HEK293 (cell line): ENCODE data around the gene CCNI.

Source experiments
- CTCF ChIA-PET: fragments of 350-600 bp; formaldehyde crosslinking; extraction: SDS; loops from one replicate; lab custom pipeline; 2021; ENCODE audit warnings: antibody characterized with exemption; lab: Yijun Ruan, JAX
- POLR2A ChIA-PET: fragments of 300-600 bp; formaldehyde crosslinking; extraction: SDS; loops from one replicate; lab custom pipeline; 2020; ENCODE audit warnings: antibody characterized with exemption, inconsistent platforms; lab: Yijun Ruan, JAX
- H3K27ac ChIP-seq: fragments of 200-500 bp; sonication (Bioruptor generic); 2 replicates; pipeline ENCODE4 v1.5.1; 2014; ENCODE audit warnings: low read depth, low read length, control low read depth, inconsistent platforms; ENCODE audit errors: extremely low read depth
- H3K36me3 ChIP-seq, 2 experiments: fragments of 200-500 bp in 1 of 2; sonication (Bioruptor generic) in 1 of 2; 1 replicate in 1 of 2; 2 replicates in 1 of 2; pipeline ENCODE4 v1.5.1; 2014 to 2017; ENCODE audit warnings: inconsistent platforms in 2 of 2, low read length in 2 of 2; ENCODE audit not compliant: control insufficient read depth in 2 of 2, insufficient read depth in 1 of 2
- H3K4me1 ChIP-seq: fragments of 200-500 bp; sonication (Bioruptor generic); 2 replicates; pipeline ENCODE4 v1.5.1; 2014; ENCODE audit warnings: mild to moderate bottlenecking, low read length, inconsistent platforms; ENCODE audit not compliant: control insufficient read depth, insufficient read depth
- H3K4me3 ChIP-seq: 2 replicates; pipeline ENCODE4 v1.5.1; 2011; ENCODE audit warnings: low read depth, mild to moderate bottlenecking, control low read depth, low read length, moderate library complexity
- H3K9me3 ChIP-seq: fragments of 200-500 bp; sonication (Bioruptor generic); 2 replicates; pipeline ENCODE4 v1.5.1; 2014; ENCODE audit warnings: low read depth, low read length, inconsistent platforms; ENCODE audit not compliant: control insufficient read depth, insufficient read depth
- BCL11B ChIP-seq: fragments of 450-650 bp; formaldehyde crosslinking; IDR thresholded peaks from 2 replicates; pipeline ENCODE4 v1.5.1; 2016; ENCODE audit warnings: low read depth, missing biosample characterization, missing genetic modification characterization
- GFI1B ChIP-seq: fragments of 450-650 bp; formaldehyde crosslinking; IDR thresholded peaks from 2 replicates; pipeline ENCODE4 v1.5.1; 2016; ENCODE audit warnings: missing biosample characterization, missing genetic modification characterization
- KLF9 ChIP-seq: fragments of 450-650 bp; formaldehyde crosslinking; IDR thresholded peaks from 2 replicates; pipeline ENCODE4 v1.5.1; 2016; ENCODE audit warnings: missing biosample characterization, missing genetic modification characterization, low read depth
- PATZ1 ChIP-seq: fragments of 450-650 bp; formaldehyde crosslinking; IDR thresholded peaks from 2 replicates; pipeline ENCODE4 v1.5.1; 2016; ENCODE audit warnings: missing biosample characterization, missing genetic modification characterization
- REST ChIP-seq: fragments of 450-650 bp; formaldehyde crosslinking; IDR thresholded peaks from 2 replicates; pipeline ENCODE4 v1.5.1; 2016; ENCODE audit warnings: missing biosample characterization, missing genetic modification characterization
- SCRT1 ChIP-seq: fragments of 450-650 bp; formaldehyde crosslinking; IDR thresholded peaks from 2 replicates; pipeline ENCODE4 v1.5.1; 2016; ENCODE audit warnings: missing biosample characterization, missing genetic modification characterization, borderline replicate concordance
- SCRT2 ChIP-seq: fragments of 450-650 bp; formaldehyde crosslinking; IDR thresholded peaks from 2 replicates; pipeline ENCODE4 v1.5.1; 2016; ENCODE audit warnings: missing biosample characterization, missing genetic modification characterization
- YY2 ChIP-seq: fragments of 450-650 bp; formaldehyde crosslinking; IDR thresholded peaks from 2 replicates; pipeline ENCODE4 v1.5.1; 2016; ENCODE audit warnings: missing biosample characterization, missing genetic modification characterization
- ZFHX2 ChIP-seq: fragments of 450-650 bp; formaldehyde crosslinking; conservative IDR thresholded peaks from 2 replicates; pipeline ENCODE4 v1.5.1; 2016; ENCODE audit warnings: missing biosample characterization, missing genetic modification characterization
- ZNF10 ChIP-seq: fragments of 450-650 bp; formaldehyde crosslinking; IDR thresholded peaks from 2 replicates; pipeline ENCODE4 v1.5.1; 2017; ENCODE audit warnings: missing biosample characterization, missing genetic modification characterization
- ZNF157 ChIP-seq: fragments of 450-650 bp; formaldehyde crosslinking; IDR thresholded peaks from 2 replicates; pipeline ENCODE4 v1.5.1; 2016; ENCODE audit warnings: missing biosample characterization, missing genetic modification characterization
- ZNF16 ChIP-seq: fragments of 450-650 bp; formaldehyde crosslinking; IDR thresholded peaks from 2 replicates; pipeline ENCODE4 v1.5.1; 2016; ENCODE audit warnings: low read depth, missing biosample characterization, missing genetic modification characterization
- ZNF175 ChIP-seq: fragments of 450-650 bp; formaldehyde crosslinking; IDR thresholded peaks from 2 replicates; pipeline ENCODE4 v1.5.1; 2016; ENCODE audit warnings: missing biosample characterization, missing genetic modification characterization
- ZNF23 ChIP-seq: fragments of 450-650 bp; formaldehyde crosslinking; IDR thresholded peaks from 2 replicates; pipeline ENCODE4 v1.5.1; 2016; ENCODE audit warnings: missing biosample characterization, missing genetic modification characterization, borderline replicate concordance
- ZNF24 ChIP-seq: fragments of 450-650 bp; formaldehyde crosslinking; IDR thresholded peaks from 2 replicates; pipeline ENCODE4 v1.5.1; 2016; ENCODE audit warnings: missing biosample characterization, missing genetic modification characterization
- ZNF354C ChIP-seq: fragments of 450-650 bp; formaldehyde crosslinking; IDR thresholded peaks from 2 replicates; pipeline ENCODE4 v1.5.1; 2016; ENCODE audit warnings: missing biosample characterization, missing genetic modification characterization, low read depth, borderline replicate concordance
- ZNF362 ChIP-seq: fragments of 450-650 bp; formaldehyde crosslinking; IDR thresholded peaks from 2 replicates; pipeline ENCODE4 v1.5.1; 2016; ENCODE audit warnings: missing biosample characterization, missing genetic modification characterization
- ZNF394 ChIP-seq: fragments of 450-650 bp; formaldehyde crosslinking; IDR thresholded peaks from 2 replicates; pipeline ENCODE4 v1.5.1; 2016; ENCODE audit warnings: missing biosample characterization, missing genetic modification characterization, mild to moderate bottlenecking, moderate library complexity, borderline replicate concordance
- ZNF404 ChIP-seq: fragments of 450-650 bp; formaldehyde crosslinking; IDR thresholded peaks from 2 replicates; pipeline ENCODE4 v1.5.1; 2017; ENCODE audit warnings: missing biosample characterization, missing genetic modification characterization
- ZNF416 ChIP-seq: fragments of 450-650 bp; formaldehyde crosslinking; IDR thresholded peaks from 2 replicates; pipeline ENCODE4 v1.5.1; 2016; ENCODE audit warnings: missing biosample characterization, missing genetic modification characterization
- ZNF558 ChIP-seq: fragments of 450-650 bp; formaldehyde crosslinking; IDR thresholded peaks from 2 replicates; pipeline ENCODE4 v1.5.1; 2016; ENCODE audit warnings: missing biosample characterization, missing genetic modification characterization
- ZNF560 ChIP-seq: fragments of 450-650 bp; formaldehyde crosslinking; IDR thresholded peaks from 2 replicates; pipeline ENCODE4 v1.5.1; 2017; ENCODE audit warnings: missing biosample characterization, missing genetic modification characterization, borderline replicate concordance
- ZNF623 ChIP-seq: fragments of 450-650 bp; formaldehyde crosslinking; IDR thresholded peaks from 2 replicates; pipeline ENCODE4 v1.5.1; 2016; ENCODE audit warnings: missing biosample characterization, missing genetic modification characterization
- ZNF639 ChIP-seq: fragments of 450-650 bp; formaldehyde crosslinking; IDR thresholded peaks from 2 replicates; pipeline ENCODE4 v1.5.1; 2016; ENCODE audit warnings: missing biosample characterization, missing genetic modification characterization
- ZNF654 ChIP-seq: fragments of 450-650 bp; formaldehyde crosslinking; IDR thresholded peaks from 2 replicates; pipeline ENCODE4 v1.5.1; 2016; ENCODE audit warnings: low read depth, missing biosample characterization, missing genetic modification characterization
- ZNF677 ChIP-seq: fragments of 450-650 bp; IDR thresholded peaks from 2 replicates; pipeline ENCODE4 v1.5.0; 2018; ENCODE audit warnings: missing biosample characterization, mild to moderate bottlenecking, missing genetic modification characterization, moderate library complexity

The CCNI gene

GRCh38 chr4:77045490-77045889, 30.3 kb downstream of the CCNI start:
- Histone ChIP-seq H3K4me3 (no peak overlapping the region), H3K36me3 (peaks cover 8 to 40% of the 10 kb centered on the region in 2 experiments), H3K4me1 (no peaks in the 10 kb centered on the region), H3K9me3 (no peaks in the 10 kb centered on the region), H3K27ac (no peak overlapping the region)
- TF ChIP-seq ZNF24 (tag by site-specific recombination), result no peak
- peak; percentile 58; the same call in 1 of the 2 replicates for TF ChIP-seq ZNF362 (tag by site-specific recombination)
- no peak for TF ChIP-seq ZNF639
- no peak for TF ChIP-seq ZNF175 (tag by site-specific recombination)
- TF ChIP-seq SCRT1 (tag by site-specific recombination), result peak; percentile 54; the same call in 1 of the 2 replicates
- TF ChIP-seq BCL11B (tag by site-specific recombination), result no peak
- no peak for TF ChIP-seq ZFHX2 (tag by site-specific recombination)
- no peak for TF ChIP-seq ZNF16 (tag by site-specific recombination)
- TF ChIP-seq ZNF558 (tag by site-specific recombination), result no peak
- TF ChIP-seq SCRT2 (tag by site-specific recombination), result peak; percentile 51; the same call in 1 of the 2 replicates
- no peak for TF ChIP-seq ZNF10 (tag by site-specific recombination)
- peak; percentile 10; the same call in 1 of the 2 replicates for TF ChIP-seq ZNF654 (tag by site-specific recombination)
- no peak for TF ChIP-seq YY2 (tag by site-specific recombination)
- POLR2A ChIA-PET, result interaction anchor here (0.6 kb wide), 1 partner anchor 415 kb away, joined by 3 read pairs; no protein-coding TSS in a partner anchor
- CTCF ChIA-PET, result interaction anchor here (0.6 to 1.6 kb wide), 18 partner anchors 8 to 615 kb away, joined by 3 to 18 read pairs (median 4); no protein-coding TSS in a partner anchor

- Histone ChIP-seq H3K36me3 (peaks cover 4 to 35% of the 10 kb centered on the region in 2 experiments; a peak in 2 of 3 replicates), H3K9me3 (no peaks in the 10 kb centered on the region), H3K4me1 (no peaks in the 10 kb centered on the region), H3K27ac (no peak overlapping the region), H3K4me3 (no peak overlapping the region)
- ChIA-PET POLR2A (interaction anchor here (0.6 kb wide), 2 partner anchors 414 to 603 kb away, joined by 3 read pairs; no protein-coding TSS in a partner anchor), CTCF (interaction anchor here (0.6 to 1.6 kb wide), 14 partner anchors 8 to 614 kb away, joined by 3 to 18 read pairs (median 4); no protein-coding TSS in a partner anchor)
- no peak for TF ChIP-seq ZNF23
- peak; percentile 77 for TF ChIP-seq ZNF677 (tag by site-specific recombination)
- TF ChIP-seq ZNF416 (tag by site-specific recombination), result no peak
- TF ChIP-seq ZNF394 (tag by site-specific recombination), result no peak
- peak; percentile 54 for TF ChIP-seq ZNF654 (tag by site-specific recombination)
- no peak for TF ChIP-seq ZNF623
- TF ChIP-seq KLF9, result no peak
- TF ChIP-seq ZNF404 (tag by site-specific recombination), result no peak
- TF ChIP-seq GFI1B, result no peak
- no peak for TF ChIP-seq REST
- TF ChIP-seq PATZ1 (tag by site-specific recombination), result no peak
- no peak for TF ChIP-seq ZNF354C (tag by site-specific recombination)
- TF ChIP-seq ZNF157, result no peak
- no peak for TF ChIP-seq ZNF560 (tag by site-specific recombination)
Observed at GRCh38 chr4:77044461-77045150, 31.2 kb downstream of the CCNI start.
